Osteocyte (in vitro differentiated cells): ENCODE measurements around the gene GRM4. TPM values are rescaled to one million over a fixed set of nuclear protein-coding genes. Genes with fewer than 3 reads are reported as not detected.

ENCODE experiments used
- DNase-seq: peaks from one replicate; pipeline ENCODE4 v3.0.0; 2021; ENCODE audit warnings: mixed read lengths; ENCODE audit not compliant: unreplicated experiment; ENCODE audit errors: extremely low spot score
- H3K27ac Mint-ChIP-seq: one replicate; pipeline ENCODE4 v1.8.0; 2021; ENCODE audit warnings: mild to moderate bottlenecking, mixed read lengths; ENCODE audit not compliant: unreplicated experiment
- H3K27me3 Mint-ChIP-seq: one replicate; pipeline ENCODE4 v1.8.0; 2021; ENCODE audit warnings: mixed read lengths; ENCODE audit not compliant: unreplicated experiment
- H3K36me3 Mint-ChIP-seq: one replicate; pipeline ENCODE4 v1.8.0; 2021; ENCODE audit warnings: mixed read lengths; ENCODE audit not compliant: unreplicated experiment
- H3K4me1 Mint-ChIP-seq: one replicate; pipeline ENCODE4 v1.8.0; 2021; ENCODE audit warnings: mixed read lengths; ENCODE audit not compliant: unreplicated experiment
- H3K4me3 Mint-ChIP-seq: one replicate; pipeline ENCODE4 v1.8.0; 2021; ENCODE audit warnings: mild to moderate bottlenecking, moderate library complexity, mixed read lengths; ENCODE audit not compliant: unreplicated experiment
- H3K9me3 Mint-ChIP-seq: one replicate; pipeline ENCODE4 v1.8.0; 2021; ENCODE audit warnings: mixed read lengths; ENCODE audit not compliant: unreplicated experiment
- CTCF ChIP-seq: fragments of 200-600 bp; sonication (generic); IDR thresholded peaks from 2 replicates; pipeline ENCODE4 v1.5.0; 2021; ENCODE audit warnings: antibody characterized with exemption, mild to moderate bottlenecking, moderate library complexity
- total RNA-seq: library from RNA; stranded (reverse); gene quantifications from 2 replicates; pipeline ENCODE4 v1.2.1, GENCODE V29; 2021

The GRM4 gene
- total RNA-seq, 1 donor from 2014 or later: 0.40 TPM

- TF ChIP-seq CTCF: peak; percentile 76
- no peaks in the 10 kb centered on the region for H3K36me3 Mint-ChIP-seq
- H3K27me3 Mint-ChIP-seq: peaks cover 9% of the 10 kb centered on the region
- H3K4me3 Mint-ChIP-seq: no peak overlapping the region
- H3K4me1 Mint-ChIP-seq: no peaks in the 10 kb centered on the region
- no peak overlapping the region for H3K27ac Mint-ChIP-seq
- no peak for DNase-seq
- no peaks in the 10 kb centered on the region for H3K9me3 Mint-ChIP-seq
Measured at GRCh38 chr6:34027445-34027936, 118.4 kb downstream of the GRM4 start.

- H3K27me3 Mint-ChIP-seq: peaks cover 13% of the 10 kb centered on the region
- no peak overlapping the region for H3K27ac Mint-ChIP-seq
Measured at GRCh38 chr6:34025861-34026260, 120.0 kb downstream of the GRM4 start.

GRCh38 chr6:34025112-34025807 lies 120.6 kb downstream of the GRM4 start:
- no peak overlapping the region for H3K27ac Mint-ChIP-seq
- no peaks in the 10 kb centered on the region for H3K36me3 Mint-ChIP-seq
- H3K9me3 Mint-ChIP-seq: no peaks in the 10 kb centered on the region
- H3K4me1 Mint-ChIP-seq: no peaks in the 10 kb centered on the region
- H3K27me3 Mint-ChIP-seq: peaks cover 13% of the 10 kb centered on the region
- DNase-seq: no peak
- no peak for TF ChIP-seq CTCF
- no peak overlapping the region for H3K4me3 Mint-ChIP-seq

More at GRCh38 chr6:34025861-34026260, 120.0 kb downstream of the GRM4 start:
- no peak for DNase-seq
- TF ChIP-seq CTCF: no peak
- H3K4me1 Mint-ChIP-seq: no peaks in the 10 kb centered on the region
- no peak overlapping the region for H3K4me3 Mint-ChIP-seq
- H3K36me3 Mint-ChIP-seq: no peaks in the 10 kb centered on the region
- H3K9me3 Mint-ChIP-seq: no peaks in the 10 kb centered on the region

GRCh38 chr6:34022873-34023255 lies 123.0 kb downstream of the GRM4 start:
- no peaks in the 10 kb centered on the region for H3K36me3 Mint-ChIP-seq
- H3K27ac Mint-ChIP-seq: no peak overlapping the region
- DNase-seq: no peak
- H3K27me3 Mint-ChIP-seq: peaks cover 17% of the 10 kb centered on the region
- H3K9me3 Mint-ChIP-seq: no peaks in the 10 kb centered on the region
- TF ChIP-seq CTCF: no peak
- no peaks in the 10 kb centered on the region for H3K4me1 Mint-ChIP-seq
- H3K4me3 Mint-ChIP-seq: no peak overlapping the region

GRCh38 chr6:34022250-34022872 lies 123.5 kb downstream of the GRM4 start:
- Mint-ChIP-seq H3K4me3 (no peak overlapping the region), H3K27ac (no peak overlapping the region), H3K4me1 (no peaks in the 10 kb centered on the region), H3K9me3 (no peaks in the 10 kb centered on the region), H3K36me3 (no peaks in the 10 kb centered on the region), H3K27me3 (peaks cover 18% of the 10 kb centered on the region)
- DNase-seq: no peak
- TF ChIP-seq CTCF: no peak
